Type B pancreatic cell (in vitro differentiated cells): Measurements from ENCODE around the gene HEMK1. TPM values are rescaled to one million over a fixed set of nuclear protein-coding genes. Genes with fewer than 3 reads are reported as not detected.

Source experiments
- DNase-seq: peaks from one replicate; pipeline ENCODE4 v3.0.0; 2021; ENCODE audit warnings: mixed read lengths; ENCODE audit not compliant: unreplicated experiment; ENCODE audit errors: extremely low spot score
- H3K27ac Mint-ChIP-seq: 2 replicates; pipeline ENCODE4 v1.8.0; 2021; ENCODE audit warnings: mild to moderate bottlenecking, mixed read lengths
- H3K27me3 Mint-ChIP-seq: 2 replicates; pipeline ENCODE4 v1.8.0; 2021; ENCODE audit warnings: mixed read lengths
- H3K36me3 Mint-ChIP-seq: 2 replicates; pipeline ENCODE4 v1.8.0; 2021; ENCODE audit warnings: mixed read lengths
- H3K4me1 Mint-ChIP-seq: one replicate; pipeline ENCODE4 v1.8.0; 2021; ENCODE audit warnings: mixed read lengths; ENCODE audit not compliant: unreplicated experiment
- H3K4me3 Mint-ChIP-seq: 2 replicates; pipeline ENCODE4 v1.8.0; 2021; ENCODE audit warnings: mild to moderate bottlenecking, mixed read lengths
- H3K9me3 Mint-ChIP-seq: 2 replicates; pipeline ENCODE4 v1.8.0; 2021; ENCODE audit warnings: mixed read lengths
- CTCF ChIP-seq: fragments of 200-600 bp; sonication (generic); conservative IDR thresholded peaks from 2 replicates; pipeline ENCODE4 v1.5.0; 2021; ENCODE audit warnings: antibody characterized with exemption, mild to moderate bottlenecking
- total RNA-seq: library from RNA; stranded (reverse); gene quantifications from 2 replicates; pipeline ENCODE4 v1.2.1, GENCODE V29; 2021; ENCODE audit warnings: low replicate concordance

The HEMK1 gene
- total RNA-seq, 1 donor from 2014 or later: 29.9 TPM

- H3K36me3 Mint-ChIP-seq: peaks cover 6% of the 10 kb centered on the region
- H3K9me3 Mint-ChIP-seq: no peaks in the 10 kb centered on the region
- H3K4me3 Mint-ChIP-seq: no peak overlapping the region
- DNase-seq: no peak
- no peak for TF ChIP-seq CTCF
- peak overlapping the region; percentile 71 for H3K27ac Mint-ChIP-seq
- peaks cover 26% of the 10 kb centered on the region for H3K4me1 Mint-ChIP-seq
- H3K27me3 Mint-ChIP-seq: no peaks in the 10 kb centered on the region
Measured at GRCh38 chr3:50624634-50625033, 55.3 kb downstream of the HEMK1 start.

GRCh38 chr3:50625231-50626182 is 56.2 kb downstream of the HEMK1 start:
- peaks cover 21% of the 10 kb centered on the region for H3K4me1 Mint-ChIP-seq
- H3K27me3 Mint-ChIP-seq: no peaks in the 10 kb centered on the region
- peaks cover 4% of the 10 kb centered on the region for H3K36me3 Mint-ChIP-seq
- no peaks in the 10 kb centered on the region for H3K9me3 Mint-ChIP-seq
- TF ChIP-seq CTCF: no peak
- no peak for DNase-seq
- peak overlapping the region; percentile 71 for H3K27ac Mint-ChIP-seq
- no peak overlapping the region for H3K4me3 Mint-ChIP-seq

- no peak overlapping the region for H3K27ac Mint-ChIP-seq
- peaks cover 23% of the 10 kb centered on the region for H3K4me1 Mint-ChIP-seq
Measured at GRCh38 chr3:50626401-50626800, 57.1 kb downstream of the HEMK1 start.

GRCh38 chr3:50627407-50628051 is 58.2 kb downstream of the HEMK1 start:
- H3K9me3 Mint-ChIP-seq: no peaks in the 10 kb centered on the region
- peak; percentile 45 for TF ChIP-seq CTCF
- H3K36me3 Mint-ChIP-seq: no peaks in the 10 kb centered on the region
- no peak for DNase-seq
- no peak overlapping the region for H3K27ac Mint-ChIP-seq
- no peaks in the 10 kb centered on the region for H3K27me3 Mint-ChIP-seq
- H3K4me3 Mint-ChIP-seq: no peak overlapping the region
- H3K4me1 Mint-ChIP-seq: peaks cover 30% of the 10 kb centered on the region

More at GRCh38 chr3:50626401-50626800, 57.1 kb downstream of the HEMK1 start:
- no peaks in the 10 kb centered on the region for H3K36me3 Mint-ChIP-seq
- H3K4me3 Mint-ChIP-seq: no peak overlapping the region
- no peak for TF ChIP-seq CTCF
- H3K27me3 Mint-ChIP-seq: no peaks in the 10 kb centered on the region
- H3K9me3 Mint-ChIP-seq: no peaks in the 10 kb centered on the region
- no peak for DNase-seq

- TF ChIP-seq CTCF: no peak
- no peak overlapping the region for H3K4me3 Mint-ChIP-seq
- H3K27me3 Mint-ChIP-seq: no peaks in the 10 kb centered on the region
- DNase-seq: no peak
- H3K27ac Mint-ChIP-seq: no peak overlapping the region
- peaks cover 39% of the 10 kb centered on the region for H3K4me1 Mint-ChIP-seq
- H3K36me3 Mint-ChIP-seq: no peaks in the 10 kb centered on the region
- H3K9me3 Mint-ChIP-seq: no peaks in the 10 kb centered on the region
Measured at GRCh38 chr3:50628601-50629000, 59.3 kb downstream of the HEMK1 start.
